ENCODE measurements around the gene CST4.

The CST4 gene

DNA sequence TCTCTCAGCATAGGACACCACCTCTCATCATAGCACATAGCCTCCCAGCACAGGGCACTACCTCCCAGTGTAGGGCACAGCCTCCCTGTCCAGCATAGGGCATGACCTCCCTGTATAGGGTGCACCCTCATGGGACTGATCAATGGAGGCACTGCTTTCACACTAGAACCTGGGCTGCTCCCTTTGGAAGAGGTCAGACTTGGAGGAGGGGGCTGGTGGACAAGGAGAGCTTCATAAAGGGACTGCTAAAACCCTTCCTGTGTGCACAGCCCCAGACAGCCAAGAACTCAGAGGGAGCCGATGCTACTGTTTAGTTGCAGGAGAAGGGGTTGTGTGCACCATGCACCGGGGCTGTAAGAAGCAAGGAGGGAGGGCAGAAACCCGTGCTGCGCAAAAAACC, 21.9 kb upstream of the CST4 start:
- Histone ChIP-seq H3K27ac (ENCODE audit: low read depth, low read length) (no peak overlapping the region), H3F3A (ENCODE audit: control insufficient read depth, insufficient read depth) (no peaks in the 10 kb centered on the region)
- TF ChIP-seq, protein P1, sequence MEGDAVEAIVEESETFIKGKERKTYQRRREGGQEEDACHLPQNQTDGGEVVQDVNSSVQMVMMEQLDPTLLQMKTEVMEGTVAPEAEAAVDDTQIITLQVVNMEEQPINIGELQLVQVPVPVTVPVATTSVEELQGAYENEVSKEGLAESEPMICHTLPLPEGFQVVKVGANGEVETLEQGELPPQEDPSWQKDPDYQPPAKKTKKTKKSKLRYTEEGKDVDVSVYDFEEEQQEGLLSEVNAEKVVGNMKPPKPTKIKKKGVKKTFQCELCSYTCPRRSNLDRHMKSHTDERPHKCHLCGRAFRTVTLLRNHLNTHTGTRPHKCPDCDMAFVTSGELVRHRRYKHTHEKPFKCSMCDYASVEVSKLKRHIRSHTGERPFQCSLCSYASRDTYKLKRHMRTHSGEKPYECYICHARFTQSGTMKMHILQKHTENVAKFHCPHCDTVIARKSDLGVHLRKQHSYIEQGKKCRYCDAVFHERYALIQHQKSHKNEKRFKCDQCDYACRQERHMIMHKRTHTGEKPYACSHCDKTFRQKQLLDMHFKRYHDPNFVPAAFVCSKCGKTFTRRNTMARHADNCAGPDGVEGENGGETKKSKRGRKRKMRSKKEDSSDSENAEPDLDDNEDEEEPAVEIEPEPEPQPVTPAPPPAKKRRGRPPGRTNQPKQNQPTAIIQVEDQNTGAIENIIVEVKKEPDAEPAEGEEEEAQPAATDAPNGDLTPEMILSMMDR (IDR thresholded peaks at IDR 0.05; ENCODE audit: low read depth, low read length, poor library complexity, severe bottlenecking), result no peak
- TF ChIP-seq EZH2phosphoT487 (IDR thresholded peaks at IDR 0.05; ENCODE audit: borderline replicate concordance, low read length), result no peak

DNA sequence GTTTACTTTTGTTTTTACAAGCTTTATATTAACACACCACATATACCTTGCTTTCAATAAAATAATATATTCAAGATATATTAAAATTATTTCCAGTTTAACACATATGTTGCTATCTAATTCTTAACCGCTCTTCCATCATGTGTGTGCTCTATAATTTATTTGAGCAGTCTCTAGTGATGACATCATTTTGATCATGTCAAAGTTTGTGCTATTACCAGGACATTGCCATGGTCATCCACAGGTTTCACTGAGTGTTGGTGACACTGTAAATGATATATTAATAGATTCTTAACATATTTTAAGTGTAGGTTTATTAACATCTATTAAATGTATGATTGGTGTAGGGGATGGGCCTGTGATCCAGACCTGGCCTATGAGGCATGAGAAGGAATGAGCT, 17.1 kb upstream of the CST4 start:
- no peaks in the 10 kb centered on the region for H3K27me3 ChIP-seq (ENCODE audit: control insufficient read depth, low read length)
- no peaks in the 10 kb centered on the region for H3F3A ChIP-seq (ENCODE audit: control insufficient read depth, insufficient read depth)
- H3K9me3 ChIP-seq (ENCODE audit: control insufficient read depth, insufficient read depth, low read length), result no peaks in the 10 kb centered on the region
- H3K4me1 ChIP-seq (ENCODE audit: control insufficient read depth, low read length), result no peaks in the 10 kb centered on the region
- H3K79me2 ChIP-seq (ENCODE audit: control insufficient read depth, low read length), result no peaks in the 10 kb centered on the region
- no peak overlapping the region for H3K27ac ChIP-seq (ENCODE audit: low read depth, low read length)
- no peaks in the 10 kb centered on the region for H4K20me1 ChIP-seq (ENCODE audit: control insufficient read depth, insufficient read depth, low read depth, low read length)
- no peaks in the 10 kb centered on the region for H3K9me2 ChIP-seq (replicated peaks; ENCODE audit: control insufficient read depth, low read length)
- H3K4me3 ChIP-seq (ENCODE audit: low read length), result no peak overlapping the region
- no peak overlapping the region for H3K4me2 ChIP-seq (ENCODE audit: low read length)
- TF ChIP-seq, protein P1 (IDR thresholded peaks at IDR 0.05; ENCODE audit: low read depth, low read length, poor library complexity, severe bottlenecking), result no peak
- no peak for TF ChIP-seq EZH2phosphoT487 (IDR thresholded peaks at IDR 0.05; ENCODE audit: borderline replicate concordance, low read length)
- no peaks in the 10 kb centered on the region for H3K36me3 ChIP-seq (ENCODE audit: control insufficient read depth, low read length)

More for the DNA sequence above, 21.9 kb upstream of the CST4 start:
- Histone ChIP-seq H3K9me3 (ENCODE audit: control insufficient read depth, insufficient read depth, low read length) (no peaks in the 10 kb centered on the region), H3K4me1 (ENCODE audit: control insufficient read depth, low read length) (no peaks in the 10 kb centered on the region), H3K9me2 (replicated peaks; ENCODE audit: control insufficient read depth, low read length) (no peaks in the 10 kb centered on the region), H3K4me2 (ENCODE audit: low read length) (no peak overlapping the region), H3K36me3 (ENCODE audit: control insufficient read depth, low read length) (no peaks in the 10 kb centered on the region), H3K4me3 (ENCODE audit: low read length) (no peak overlapping the region), H3K27me3 (ENCODE audit: control insufficient read depth, low read length) (no peaks in the 10 kb centered on the region), H3K79me2 (ENCODE audit: control insufficient read depth, low read length) (no peaks in the 10 kb centered on the region), H4K20me1 (ENCODE audit: control insufficient read depth, insufficient read depth, low read depth, low read length) (no peaks in the 10 kb centered on the region)

DNA sequence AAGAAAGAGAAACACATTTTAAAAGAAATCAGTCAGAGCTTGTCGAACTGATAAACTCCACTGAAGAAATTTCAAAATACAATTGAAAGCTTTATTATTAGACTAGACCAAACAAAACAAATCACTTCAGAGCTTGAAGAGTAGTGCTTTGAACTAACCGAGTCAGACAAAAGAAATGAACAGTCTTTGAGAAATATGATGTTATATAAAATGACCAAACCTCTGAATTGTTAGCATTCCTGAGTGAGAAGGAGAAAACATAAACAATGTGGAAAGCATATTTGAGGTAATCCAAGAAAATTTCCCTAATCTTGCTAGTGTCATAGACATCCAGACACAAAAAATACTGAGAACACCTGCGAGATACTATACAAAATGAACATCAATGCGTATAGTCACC, 13.2 kb upstream of the CST4 start:
- H3K36me3 ChIP-seq (ENCODE audit: control insufficient read depth, low read length), result no peaks in the 10 kb centered on the region
- no peaks in the 10 kb centered on the region for H3K27me3 ChIP-seq (ENCODE audit: control insufficient read depth, low read length)
- TF ChIP-seq EZH2phosphoT487 (IDR thresholded peaks at IDR 0.05; ENCODE audit: borderline replicate concordance, low read length), result no peak
- TF ChIP-seq, protein P1 (IDR thresholded peaks at IDR 0.05; ENCODE audit: low read depth, low read length, poor library complexity, severe bottlenecking), result no peak
- H3K4me1 ChIP-seq (ENCODE audit: control insufficient read depth, low read length), result no peaks in the 10 kb centered on the region
- no peak overlapping the region for H3K4me3 ChIP-seq (ENCODE audit: low read length)
- H3F3A ChIP-seq (ENCODE audit: control insufficient read depth, insufficient read depth), result no peaks in the 10 kb centered on the region
- H3K9me3 ChIP-seq (ENCODE audit: control insufficient read depth, insufficient read depth, low read length), result no peaks in the 10 kb centered on the region
- no peaks in the 10 kb centered on the region for H4K20me1 ChIP-seq (ENCODE audit: control insufficient read depth, insufficient read depth, low read depth, low read length)
- no peaks in the 10 kb centered on the region for H3K79me2 ChIP-seq (ENCODE audit: control insufficient read depth, low read length)
- no peak overlapping the region for H3K27ac ChIP-seq (ENCODE audit: low read depth, low read length)
- H3K9me2 ChIP-seq (replicated peaks; ENCODE audit: control insufficient read depth, low read length), result no peaks in the 10 kb centered on the region
- no peak overlapping the region for H3K4me2 ChIP-seq (ENCODE audit: low read length)

DNA sequence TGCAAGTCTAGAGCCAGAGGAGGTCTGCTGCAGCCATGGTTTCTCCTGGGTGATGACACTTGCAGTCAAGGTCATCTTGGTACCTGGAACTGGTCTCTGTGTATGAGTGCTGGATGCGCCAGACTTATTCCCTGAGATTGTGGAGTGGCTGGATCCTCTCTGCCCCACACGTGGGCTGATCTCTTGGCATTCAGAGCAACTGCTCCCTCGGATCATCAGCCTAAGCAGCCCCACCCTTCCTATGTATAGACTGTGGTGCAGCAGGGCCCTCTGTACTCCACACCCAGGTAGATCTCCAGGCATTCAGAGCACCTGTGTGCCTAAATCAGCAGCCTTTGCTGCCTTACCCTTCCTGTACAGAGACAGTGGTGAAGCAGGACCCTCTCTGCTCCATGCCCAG, 12.1 kb upstream of the CST4 start:
- Histone ChIP-seq H3K9me3 (ENCODE audit: control insufficient read depth, insufficient read depth, low read length) (no peaks in the 10 kb centered on the region), H3K9me2 (replicated peaks; ENCODE audit: control insufficient read depth, low read length) (no peaks in the 10 kb centered on the region), H3K36me3 (ENCODE audit: control insufficient read depth, low read length) (no peaks in the 10 kb centered on the region), H3K4me3 (ENCODE audit: low read length) (no peak overlapping the region), H3K4me2 (ENCODE audit: low read length) (no peak overlapping the region), H3K4me1 (ENCODE audit: control insufficient read depth, low read length) (no peaks in the 10 kb centered on the region), H3K27ac (ENCODE audit: low read depth, low read length) (no peak overlapping the region), H3F3A (ENCODE audit: control insufficient read depth, insufficient read depth) (no peaks in the 10 kb centered on the region), H4K20me1 (ENCODE audit: control insufficient read depth, insufficient read depth, low read depth, low read length) (no peaks in the 10 kb centered on the region), H3K79me2 (ENCODE audit: control insufficient read depth, low read length) (no peaks in the 10 kb centered on the region), H3K27me3 (ENCODE audit: control insufficient read depth, low read length) (no peaks in the 10 kb centered on the region)
- TF ChIP-seq, protein P1 (IDR thresholded peaks at IDR 0.05; ENCODE audit: low read depth, low read length, poor library complexity, severe bottlenecking), result no peak
- no peak for TF ChIP-seq EZH2phosphoT487 (IDR thresholded peaks at IDR 0.05; ENCODE audit: borderline replicate concordance, low read length)
